HepG2 (cell line): ENCODE measurements around the gene THRA. TPM values are rescaled to one million over a fixed set of nuclear protein-coding genes. Genes with fewer than 3 reads are reported as not detected.

ENCODE experiments used
- ATAC-seq: fragments of 200-7000 bp; cut with Tn5 transposase; 3 replicates; pipeline ENCODE4 v1.9.1; 2020; ENCODE audit warnings: mild to moderate bottlenecking, moderate library complexity
- BruUV-seq: library from RNA; stranded (reverse); fragments of 400-500 nt; replicated peaks from 2 replicates; lab custom pipeline; 2021; lab: Mats Ljungman, UMichigan
- CTCF ChIA-PET: fragments of 300-600 bp; formaldehyde crosslinking; extraction: SDS; loops from one replicate; lab custom pipeline; 2021; ENCODE audit warnings: low total read pairs, inconsistent platforms, low intra/inter-chr PET ratio; lab: Yijun Ruan, JAX
- POLR2A ChIA-PET: fragments of 350-600 bp; sonication (Branson Sonifier 250); formaldehyde crosslinking; loops from one replicate; lab custom pipeline; 2020; ENCODE audit warnings: antibody characterized with exemption, inconsistent platforms; lab: Yijun Ruan, JAX
- DNase-seq: peaks from one replicate; pipeline ENCODE4 v3.0.0-alpha.2; 2015; ENCODE audit warnings: low spot score
- FAIRE-seq: peaks from 3 replicates; lab custom pipeline; 2011; peaks lifted over from hg19 to GRCh38; lab: Jason Lieb, UNC
- H2AFZ ChIP-seq: one replicate; pipeline ENCODE4 v1.6.1; 2011; ENCODE audit warnings: low read length, inconsistent platforms
- H3K27ac ChIP-seq: fragments of 300-600 bp; 3 replicates; pipeline ENCODE4 v1.8.0; 2011; ENCODE audit warnings: mixed run types, mild to moderate bottlenecking, mixed read lengths, low read length, inconsistent platforms; ENCODE audit not compliant: insufficient read depth; ENCODE audit errors: extremely low read length
- H3K27me3 ChIP-seq, 2 experiments: fragments of 200-600 bp in 1 of 2; 2 replicates in 1 of 2; 3 replicates in 1 of 2; pipeline versions ENCODE4 v1.6.0 to v1.8.0; 2011; ENCODE audit warnings: low read length in 2 of 2, mild to moderate bottlenecking in 2 of 2, moderate library complexity in 2 of 2, inconsistent platforms in 1 of 2; ENCODE audit not compliant: insufficient read depth in 2 of 2, control insufficient read depth in 1 of 2
- H3K36me3 ChIP-seq, 2 experiments: fragments of 200-600 bp in 1 of 2; replicated peaks in 1 of 2; 2 replicates in 1 of 2; 3 replicates in 1 of 2; pipeline versions ENCODE4 v1.5.1 to v1.8.0; 2011; ENCODE audit warnings: low read length in 2 of 2, inconsistent platforms in 1 of 2; ENCODE audit not compliant: insufficient read depth in 2 of 2, control insufficient read depth in 1 of 2
- H3K4me1 ChIP-seq: 2 replicates; pipeline ENCODE4 v1.5.1; 2012; ENCODE audit warnings: low read length, inconsistent platforms; ENCODE audit not compliant: insufficient read depth
- H3K4me2 ChIP-seq: 2 replicates; pipeline ENCODE4 v1.6.0; 2011; ENCODE audit warnings: low read depth, low read length, inconsistent platforms
- H3K4me3 ChIP-seq, 3 experiments: fragments of 200-600 bp in 1 of 3; sonication (generic), shearing (Covaris generic) in 1 of 3; replicated peaks in 1 of 3; 2 replicates each; pipeline ENCODE4 v1.5.1; 2011 to 2016; ENCODE audit warnings: low read length in 3 of 3, inconsistent platforms in 2 of 3, low read depth in 2 of 3, mild to moderate bottlenecking in 2 of 3, control low read depth in 1 of 3, mixed read lengths in 1 of 3; ENCODE audit not compliant: insufficient read depth in 1 of 3
- H3K79me2 ChIP-seq: one replicate; pipeline ENCODE4 v1.6.1; 2011; ENCODE audit warnings: low read length, inconsistent platforms; ENCODE audit not compliant: insufficient read depth
- H3K9ac ChIP-seq: 2 replicates; pipeline ENCODE4 v1.6.0; 2011; ENCODE audit warnings: mild to moderate bottlenecking, low read depth, low read length, inconsistent platforms; ENCODE audit not compliant: insufficient read depth
- H3K9me3 ChIP-seq: 2 replicates; pipeline ENCODE4 v1.5.1; 2012; ENCODE audit warnings: mild to moderate bottlenecking, low read length
- H4K20me1 ChIP-seq: 2 replicates; pipeline ENCODE4 v1.6.0; 2011; ENCODE audit warnings: inconsistent platforms, mild to moderate bottlenecking, low read length, moderate library complexity; ENCODE audit not compliant: insufficient read depth
- DNMT3B ChIP-seq: conservative IDR thresholded peaks from 2 replicates; pipeline ENCODE4 v1.6.1; 2016; ENCODE audit warnings: missing biosample characterization, control low read depth
- HES4 ChIP-seq: sonication (generic); formaldehyde crosslinking; IDR thresholded peaks from 2 replicates; pipeline ENCODE4 v1.9.0; 2021; ENCODE audit warnings: mild to moderate bottlenecking, missing genetic modification reagents, borderline replicate concordance
- IRF2 ChIP-seq: IDR thresholded peaks from 2 replicates; pipeline ENCODE4 v1.6.1; 2018; ENCODE audit warnings: missing genetic modification reagents, missing compliant biosample characterization
- KLF6 ChIP-seq: IDR thresholded peaks from 2 replicates; pipeline ENCODE4 v1.8.0; 2016; ENCODE audit warnings: missing biosample characterization, missing genetic modification reagents
- KMT2A ChIP-seq: sonication (generic); formaldehyde crosslinking; IDR thresholded peaks from 2 replicates; pipeline ENCODE4 v1.4.0; 2020; ENCODE audit warnings: missing genetic modification reagents
- MATR3 ChIP-seq: sonication (generic); formaldehyde crosslinking; IDR thresholded peaks from 2 replicates; pipeline ENCODE4 v1.4.0; 2020; ENCODE audit warnings: missing genetic modification reagents
- MEIS2 ChIP-seq: sonication (generic); formaldehyde crosslinking; IDR thresholded peaks from 2 replicates; pipeline ENCODE4 v1.9.0; 2021; ENCODE audit warnings: mild to moderate bottlenecking, missing genetic modification reagents
- SCMH1 ChIP-seq: sonication (generic); formaldehyde crosslinking; IDR thresholded peaks from 2 replicates; pipeline ENCODE4 v1.9.0; 2021; ENCODE audit warnings: missing genetic modification reagents, mild to moderate bottlenecking, borderline replicate concordance
- SOX5 ChIP-seq: IDR thresholded peaks from 2 replicates; pipeline ENCODE4 v1.6.1; 2016; ENCODE audit warnings: borderline replicate concordance
- YEATS2 ChIP-seq: sonication (generic); formaldehyde crosslinking; IDR thresholded peaks from 2 replicates; pipeline ENCODE4 v1.4.0; 2020; ENCODE audit warnings: missing genetic modification reagents, borderline replicate concordance
- ZFP41 ChIP-seq: sonication (generic); formaldehyde crosslinking; IDR thresholded peaks from 2 replicates; pipeline ENCODE4 v1.4.0; 2020; ENCODE audit warnings: mild to moderate bottlenecking, missing genetic modification reagents, borderline replicate concordance
- ZFP82 ChIP-seq: sonication (generic); formaldehyde crosslinking; IDR thresholded peaks from 2 replicates; pipeline ENCODE4 v1.5.1; 2020; ENCODE audit warnings: mild to moderate bottlenecking, missing genetic modification reagents, borderline replicate concordance
- ZNF225 ChIP-seq: sonication (generic); formaldehyde crosslinking; IDR thresholded peaks from 2 replicates; pipeline ENCODE4 v1.4.0; 2020; ENCODE audit warnings: mild to moderate bottlenecking, missing genetic modification reagents
- ZNF552 ChIP-seq: sonication (generic); formaldehyde crosslinking; IDR thresholded peaks from 2 replicates; pipeline ENCODE4 v1.9.0; 2022; ENCODE audit warnings: missing genetic modification reagents, mild to moderate bottlenecking, borderline replicate concordance
- ZNF790 ChIP-seq: sonication (generic); formaldehyde crosslinking; IDR thresholded peaks from 2 replicates; pipeline ENCODE4 v1.8.0; 2022; ENCODE audit warnings: missing genetic modification reagents, mild to moderate bottlenecking, borderline replicate concordance
- ZSCAN9 ChIP-seq: IDR thresholded peaks from 2 replicates; pipeline ENCODE4 v1.6.1; 2016; ENCODE audit warnings: borderline replicate concordance
- WGBS: methylation state at CpG from one replicate; pipeline ENCODE4 v1.1.6; 2017; ENCODE audit warnings: low lambda C conversion rate; 5-methylcytosine and 5-hydroxymethylcytosine counted together
- in situ Hi-C: cut with HindIII; loops from 2 replicates; pipeline ENCODE4 v1.10.0; 2017; ENCODE audit warnings: low pct_unique_long_range_greater_than_20kb; ENCODE audit not compliant: extremely low pct_ligation_motif_present
- intact Hi-C: fragments of 100-400 bp; cut with micrococcal nuclease; formaldehyde crosslinking; loops from one replicate; pipeline ENCODE4 v1.10.0; 2022; ENCODE audit not compliant: unreplicated experiment
- polyA plus RNA-seq, 8 experiments: library from polyadenylated mRNA; depleted of rRNA in 3 of 8; stranded (reverse) in 7 of 8; unstranded in 1 of 8; fragments of >200 nt; fragmentation: Illumina TruSeq in 4 of 8; extraction: Trizol in 4 of 8; gene quantifications; 2 replicates each; pipeline versions ENCODE4 v1.2.1 to v1.2.3, GENCODE V29; 2011 to 2016; ENCODE audit warnings: low read depth in 4 of 8, missing spikeins in 1 of 8, mixed read lengths in 1 of 8; ENCODE audit not compliant: insufficient read depth in 1 of 8
- total RNA-seq, 5 experiments: library from RNA; depleted of rRNA; stranded (reverse); fragments of >200 nt; fragmentation: Illumina TruSeq; extraction: Trizol; gene quantifications; 2 replicates each; pipeline ENCODE4 v1.2.3, GENCODE V29; 2016; ENCODE audit warnings: low read depth in 1 of 5
- TF ChIP-seq, protein P1 (sequence below): IDR thresholded peaks from 2 replicates; pipeline ENCODE4 v1.6.1; 2016; ENCODE audit warnings: low read depth
- TF ChIP-seq, protein P2 (sequence below): sonication (generic); formaldehyde crosslinking; IDR thresholded peaks from 2 replicates; pipeline ENCODE4 v1.5.1; 2020; ENCODE audit warnings: mild to moderate bottlenecking, missing genetic modification reagents

Gene THRA
- total and polyA plus RNA-seq, 2 of the 13 experiments (the other 11 are each of a cell fraction or from before 2014, with no cell fraction given): 8.0 to 9.9 TPM

DNA sequence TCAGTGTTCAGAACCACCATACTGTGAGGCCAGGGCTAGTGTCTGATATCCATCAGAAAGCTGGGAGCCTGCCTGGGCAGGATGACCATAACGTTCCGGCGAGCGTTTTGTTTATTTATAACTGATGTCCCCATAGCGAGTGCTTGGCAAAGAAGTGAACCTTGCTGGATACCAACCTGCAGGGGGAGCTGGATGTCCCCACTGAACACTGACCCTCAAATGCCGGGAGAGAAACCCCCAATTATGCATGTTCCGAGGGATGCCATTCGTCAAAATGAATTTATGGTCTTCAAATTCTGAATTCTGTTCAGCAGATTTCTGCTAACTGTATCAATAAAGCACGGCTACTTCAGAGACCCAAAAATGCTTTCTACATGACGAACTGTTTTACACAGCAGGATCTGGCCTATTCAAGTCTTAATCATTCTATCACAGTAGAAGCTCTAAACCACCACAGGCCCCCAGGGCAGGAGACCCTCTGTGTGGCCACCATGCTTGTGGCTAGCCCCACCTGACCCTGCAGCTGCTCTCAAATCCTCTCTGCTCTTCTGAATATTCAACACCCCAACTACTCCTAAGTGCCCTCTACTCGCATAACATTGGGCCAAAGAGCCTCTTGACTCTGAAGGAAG lies 23.8 kb upstream of the THRA start:
- H2AFZ ChIP-seq: peak overlapping the region; percentile 20
- no peaks in the 10 kb centered on the region for H3K27me3 ChIP-seq
- H3K4me2 ChIP-seq: peak overlapping the region; percentile 43
- 28% methylated on average over 11 of the region's 11 CpGs for WGBS
- ChIA-PET POLR2A (interaction anchor here (0.5 to 2.5 kb wide), 9 partner anchors 9 to 101 kb away, joined by 3 to 16 read pairs (median 5); partner anchors contain the start of genes CASC3, MED24, NR1D1 and PSMD3), CTCF (interaction anchor here (2.0 to 2.5 kb wide), 2 partner anchors 36 to 47 kb away, joined by 9 to 10 read pairs; no protein-coding TSS in a partner anchor)
- peaks cover 5 to 29% of the 10 kb centered on the region in 2 experiments; a peak in 3 of 5 replicates for H3K36me3 ChIP-seq
- H3K27ac ChIP-seq: peak overlapping the region; percentile 25
- ATAC-seq (peak; percentile 92), DNase-seq (peak; percentile 79), FAIRE-seq (peak; percentile 75)
- H3K9ac ChIP-seq: peak overlapping the region; percentile 11; the same call in 1 of the 2 replicates
- H3K4me3 ChIP-seq: no peak overlapping the region
- no peaks in the 10 kb centered on the region for H4K20me1 ChIP-seq
- intact Hi-C loops (loop anchor here (1.0 to 2.0 kb wide), 3 partner anchors 36 to 129 kb away; no protein-coding TSS in a partner anchor), in situ Hi-C loops (loop anchor here (5.0 kb wide), 1 partner anchor 48 kb away; no protein-coding TSS in a partner anchor)
- no TSS peak for BruUV-seq
- H3K79me2 ChIP-seq: no peaks in the 10 kb centered on the region
- no peaks in the 10 kb centered on the region for H3K9me3 ChIP-seq
- peaks cover 12% of the 10 kb centered on the region for H3K4me1 ChIP-seq
- TF ChIP-seq KMT2A (CRISPR knock-in tag): 0 out of 2 replicates have a peak, but pooled peaks have one; percentile 44
- peak; percentile 58; the same call in 1 of the 2 replicates for TF ChIP-seq IRF2 (CRISPR knock-in tag)
- no peak for TF ChIP-seq MEIS2
- TF ChIP-seq KLF6: 0 out of 2 replicates have a peak, but pooled peaks have one; percentile 49
- TF ChIP-seq YEATS2 (CRISPR knock-in tag): peak; percentile 61; the same call in 1 of the 2 replicates
- TF ChIP-seq MATR3 (CRISPR knock-in tag): no peak
- TF ChIP-seq ZFP82 (CRISPR knock-in tag): no peak
- TF ChIP-seq HES4 (CRISPR knock-in tag): no peak
- TF ChIP-seq ZNF225 (CRISPR knock-in tag): no peak
- peak; percentile 38; the same call in 1 of the 2 replicates for TF ChIP-seq SOX5 (CRISPR knock-in tag)
- TF ChIP-seq ZSCAN9 (CRISPR knock-in tag): no peak
- no peak for TF ChIP-seq ZNF552
- TF ChIP-seq, protein P1, sequence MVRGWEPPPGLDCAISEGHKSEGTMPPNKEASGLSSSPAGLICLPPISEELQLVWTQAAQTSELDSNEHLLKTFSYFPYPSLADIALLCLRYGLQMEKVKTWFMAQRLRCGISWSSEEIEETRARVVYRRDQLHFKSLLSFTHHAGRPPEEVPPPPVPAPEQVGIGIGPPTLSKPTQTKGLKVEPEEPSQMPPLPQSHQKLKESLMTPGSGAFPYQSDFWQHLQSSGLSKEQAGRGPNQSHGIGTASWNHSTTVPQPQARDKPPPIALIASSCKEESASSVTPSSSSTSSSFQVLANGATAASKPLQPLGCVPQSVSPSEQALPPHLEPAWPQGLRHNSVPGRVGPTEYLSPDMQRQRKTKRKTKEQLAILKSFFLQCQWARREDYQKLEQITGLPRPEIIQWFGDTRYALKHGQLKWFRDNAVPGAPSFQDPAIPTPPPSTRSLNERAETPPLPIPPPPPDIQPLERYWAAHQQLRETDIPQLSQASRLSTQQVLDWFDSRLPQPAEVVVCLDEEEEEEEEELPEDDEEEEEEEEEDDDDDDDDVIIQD: no peak; the same call in 1 of the 2 replicates
- TF ChIP-seq, protein P2, sequence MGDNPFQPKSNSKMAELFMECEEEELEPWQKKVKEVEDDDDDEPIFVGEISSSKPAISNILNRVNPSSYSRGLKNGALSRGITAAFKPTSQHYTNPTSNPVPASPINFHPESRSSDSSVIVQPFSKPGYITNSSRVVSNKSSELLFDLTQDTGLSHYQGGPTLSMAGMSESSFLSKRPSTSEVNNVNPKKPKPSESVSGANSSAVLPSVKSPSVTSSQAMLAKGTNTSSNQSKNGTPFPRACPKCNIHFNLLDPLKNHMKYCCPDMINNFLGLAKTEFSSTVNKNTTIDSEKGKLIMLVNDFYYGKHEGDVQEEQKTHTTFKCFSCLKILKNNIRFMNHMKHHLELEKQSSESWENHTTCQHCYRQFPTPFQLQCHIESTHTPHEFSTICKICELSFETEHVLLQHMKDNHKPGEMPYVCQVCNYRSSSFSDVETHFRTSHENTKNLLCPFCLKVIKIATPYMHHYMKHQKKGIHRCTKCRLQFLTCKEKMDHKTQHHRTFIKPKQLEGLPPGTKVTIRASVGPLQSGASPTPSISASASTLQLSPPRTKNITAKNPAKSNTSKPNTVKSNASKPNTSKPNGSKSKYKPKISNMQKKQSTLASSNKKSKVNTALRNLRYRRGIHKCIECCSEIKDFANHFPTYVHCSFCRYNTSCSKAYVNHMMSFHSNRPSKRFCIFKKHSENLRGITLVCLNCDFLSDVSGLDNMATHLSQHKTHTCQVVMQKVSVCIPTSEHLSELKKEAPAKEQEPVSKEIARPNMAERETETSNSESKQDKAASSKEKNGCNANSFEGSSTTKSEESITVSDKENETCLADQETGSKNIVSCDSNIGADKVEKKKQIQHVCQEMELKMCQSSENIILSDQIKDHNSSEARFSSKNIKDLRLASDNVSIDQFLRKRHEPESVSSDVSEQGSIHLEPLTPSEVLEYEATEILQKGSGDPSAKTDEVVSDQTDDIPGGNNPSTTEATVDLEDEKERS (CRISPR knock-in tag): no peak
- no peak for TF ChIP-seq DNMT3B (CRISPR knock-in tag)
- no peak for TF ChIP-seq SCMH1 (CRISPR knock-in tag)
- TF ChIP-seq ZFP41: no peak
- TF ChIP-seq ZNF790 (CRISPR knock-in tag): no peak
